Muscle layer of colon (tissue), 2 donors: ENCODE results near the gene SCARB2.

ENCODE experiments used
- H3K27ac ChIP-seq: one replicate; pipeline ENCODE4 v1.7.0; 2013; ENCODE audit warnings: low read depth, mild to moderate bottlenecking, low read length, moderate library complexity
- H3K27me3 ChIP-seq, 2 donors: one replicate each; pipeline ENCODE4 v1.7.0; 2013; ENCODE audit warnings: low read length in 2 of 2, mild to moderate bottlenecking in 2 of 2; ENCODE audit not compliant: insufficient read depth in 2 of 2, control insufficient read depth in 1 of 2
- H3K36me3 ChIP-seq: one replicate; pipeline ENCODE4 v1.7.0; 2013; ENCODE audit warnings: mild to moderate bottlenecking, low read length; ENCODE audit not compliant: insufficient read depth
- H3K4me1 ChIP-seq: one replicate; pipeline ENCODE4 v1.7.0; 2013; ENCODE audit warnings: mild to moderate bottlenecking, low read length; ENCODE audit not compliant: insufficient read depth
- H3K4me3 ChIP-seq, 2 donors: one replicate each; pipeline ENCODE4 v1.7.0; 2013; ENCODE audit warnings: low read length in 2 of 2, low read depth in 1 of 2, mild to moderate bottlenecking in 1 of 2, moderate library complexity in 1 of 2
- H3K9ac ChIP-seq: one replicate; pipeline ENCODE4 v1.7.0; 2013; ENCODE audit warnings: low read length
- H3K9me3 ChIP-seq: one replicate; pipeline ENCODE4 v1.7.0; 2013; ENCODE audit warnings: mild to moderate bottlenecking, low read length
- donor health status: abdominal sarcoma.
- donor health status: Adenocarcinoma of cecum.

The SCARB2 gene, protein sequence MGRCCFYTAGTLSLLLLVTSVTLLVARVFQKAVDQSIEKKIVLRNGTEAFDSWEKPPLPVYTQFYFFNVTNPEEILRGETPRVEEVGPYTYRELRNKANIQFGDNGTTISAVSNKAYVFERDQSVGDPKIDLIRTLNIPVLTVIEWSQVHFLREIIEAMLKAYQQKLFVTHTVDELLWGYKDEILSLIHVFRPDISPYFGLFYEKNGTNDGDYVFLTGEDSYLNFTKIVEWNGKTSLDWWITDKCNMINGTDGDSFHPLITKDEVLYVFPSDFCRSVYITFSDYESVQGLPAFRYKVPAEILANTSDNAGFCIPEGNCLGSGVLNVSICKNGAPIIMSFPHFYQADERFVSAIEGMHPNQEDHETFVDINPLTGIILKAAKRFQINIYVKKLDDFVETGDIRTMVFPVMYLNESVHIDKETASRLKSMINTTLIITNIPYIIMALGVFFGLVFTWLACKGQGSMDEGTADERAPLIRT

DNA sequence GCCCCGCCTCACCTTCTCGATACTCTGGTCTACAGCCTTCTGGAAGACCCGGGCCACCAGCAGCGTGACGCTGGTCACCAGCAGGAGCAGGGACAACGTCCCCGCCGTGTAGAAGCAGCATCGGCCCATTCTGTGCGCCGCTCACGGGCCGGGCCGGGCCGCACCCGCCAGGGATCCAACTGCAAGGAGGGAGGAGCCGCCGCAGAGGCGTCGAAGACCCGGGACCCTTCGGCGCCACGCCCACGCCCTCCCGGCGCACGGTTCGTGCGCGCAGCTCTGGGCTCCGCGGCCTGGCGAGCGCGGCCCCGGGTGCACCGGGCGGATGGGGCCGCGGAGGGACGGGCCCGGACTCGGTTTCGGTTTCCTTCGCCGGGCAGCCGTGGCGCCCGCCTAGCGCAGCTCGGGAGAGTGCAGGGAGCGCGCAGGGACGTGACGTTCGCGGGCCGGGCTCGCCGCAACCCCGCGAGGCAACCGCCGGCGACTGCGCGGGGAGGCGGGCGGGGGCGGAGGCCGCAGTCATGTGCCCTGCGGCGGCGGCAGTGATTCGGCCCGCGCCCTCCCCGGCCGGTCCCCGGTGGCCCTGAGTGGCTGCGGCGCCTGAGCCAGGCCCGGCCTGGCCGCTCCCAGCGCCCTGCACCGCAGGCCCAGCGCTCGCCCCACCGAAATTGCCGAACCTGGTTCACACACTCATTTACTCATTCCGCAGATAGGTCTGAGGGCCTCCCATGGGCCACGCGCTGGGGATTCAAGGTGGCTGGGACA is at the start of gene SCARB2:
Gene SCARB2, minus strand, starts transcription at position 410 of the 762 bp plus-strand sequence. Its CDS starts 281 bp downstream, at position 129.
- Histone ChIP-seq H3K9ac (peak within 1 kb of the TSS; percentile 95), H3K4me3 (peak within 1 kb of the TSS; percentile 84 to 93), H3K27ac (peak within 1 kb of the TSS; percentile 100), H3K4me1 (peaks cover 47% of the 10 kb centered on the region), H3K36me3 (no peaks in the 10 kb centered on the region), H3K27me3 (no peaks in the 10 kb centered on the region), H3K9me3 (no peaks in the 10 kb centered on the region)

GRCh38 chr4:76260571-76260970 is 46.9 kb upstream of the SCARB2 start:
- Histone ChIP-seq H3K9ac (no peak overlapping the region), H3K4me1 (no peaks in the 10 kb centered on the region), H3K36me3 (no peaks in the 10 kb centered on the region), H3K4me3 (no peak overlapping the region), H3K27ac (no peak overlapping the region), H3K27me3 (no peaks in the 10 kb centered on the region), H3K9me3 (no peaks in the 10 kb centered on the region)

- no peaks in the 10 kb centered on the region for H3K36me3 ChIP-seq
- no peak overlapping the region for H3K4me3 ChIP-seq
- H3K4me1 ChIP-seq = no peaks in the 10 kb centered on the region
- H3K9me3 ChIP-seq = no peaks in the 10 kb centered on the region
- H3K9ac ChIP-seq = no peak overlapping the region
- no peak overlapping the region for H3K27ac ChIP-seq
- no peaks in the 10 kb centered on the region for H3K27me3 ChIP-seq
Observed at GRCh38 chr4:76257824-76258223, 44.2 kb upstream of the SCARB2 start.

DNA sequence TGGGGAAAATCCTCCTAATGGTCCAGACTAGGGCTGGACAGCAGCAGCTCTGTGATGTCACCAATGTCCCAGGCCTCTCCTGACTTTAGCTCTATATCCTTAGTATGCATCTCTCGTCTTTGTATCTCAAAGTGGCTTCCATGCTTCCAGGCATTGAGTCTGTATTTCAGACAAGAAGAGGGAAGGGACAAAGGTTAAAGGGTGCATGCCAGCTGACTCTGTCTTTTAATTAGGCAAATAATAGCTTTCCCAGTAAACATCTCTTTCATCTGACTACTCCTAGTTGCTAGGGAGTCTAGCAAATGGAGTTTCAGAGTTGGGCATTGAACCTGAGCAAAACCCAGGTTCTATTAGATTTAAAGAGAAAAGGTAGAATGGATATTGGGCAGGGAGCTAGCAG is 43.3 kb upstream of the SCARB2 start:
- H3K9me3 ChIP-seq = no peaks in the 10 kb centered on the region
- H3K27me3 ChIP-seq = no peaks in the 10 kb centered on the region
- no peak overlapping the region for H3K4me3 ChIP-seq
- H3K27ac ChIP-seq = no peak overlapping the region
- peaks cover 5% of the 10 kb centered on the region for H3K4me1 ChIP-seq
- no peaks in the 10 kb centered on the region for H3K36me3 ChIP-seq
- no peak overlapping the region for H3K9ac ChIP-seq

GRCh38 chr4:76256032-76256431 is 42.4 kb upstream of the SCARB2 start:
- Histone ChIP-seq H3K9ac (no peak overlapping the region), H3K9me3 (no peaks in the 10 kb centered on the region), H3K36me3 (no peaks in the 10 kb centered on the region), H3K27me3 (no peaks in the 10 kb centered on the region), H3K4me3 (no peak overlapping the region), H3K4me1 (peaks cover 6% of the 10 kb centered on the region), H3K27ac (no peak overlapping the region)

GRCh38 chr4:76253511-76253910 is 39.9 kb upstream of the SCARB2 start:
- Histone ChIP-seq H3K27me3 (no peaks in the 10 kb centered on the region), H3K9me3 (no peaks in the 10 kb centered on the region), H3K36me3 (no peaks in the 10 kb centered on the region), H3K4me3 (no peak overlapping the region), H3K9ac (no peak overlapping the region), H3K27ac (no peak overlapping the region), H3K4me1 (peaks cover 9% of the 10 kb centered on the region)

GRCh38 chr4:76252271-76252653 is 38.6 kb upstream of the SCARB2 start:
- peak overlapping the region; percentile 39 for H3K9ac ChIP-seq
- peak overlapping the region; percentile 63 to 65 for H3K4me3 ChIP-seq
- H3K36me3 ChIP-seq = no peaks in the 10 kb centered on the region
- no peak overlapping the region for H3K27ac ChIP-seq
- H3K9me3 ChIP-seq = no peaks in the 10 kb centered on the region
- H3K4me1 ChIP-seq = peaks cover 9% of the 10 kb centered on the region
- no peaks in the 10 kb centered on the region for H3K27me3 ChIP-seq

DNA sequence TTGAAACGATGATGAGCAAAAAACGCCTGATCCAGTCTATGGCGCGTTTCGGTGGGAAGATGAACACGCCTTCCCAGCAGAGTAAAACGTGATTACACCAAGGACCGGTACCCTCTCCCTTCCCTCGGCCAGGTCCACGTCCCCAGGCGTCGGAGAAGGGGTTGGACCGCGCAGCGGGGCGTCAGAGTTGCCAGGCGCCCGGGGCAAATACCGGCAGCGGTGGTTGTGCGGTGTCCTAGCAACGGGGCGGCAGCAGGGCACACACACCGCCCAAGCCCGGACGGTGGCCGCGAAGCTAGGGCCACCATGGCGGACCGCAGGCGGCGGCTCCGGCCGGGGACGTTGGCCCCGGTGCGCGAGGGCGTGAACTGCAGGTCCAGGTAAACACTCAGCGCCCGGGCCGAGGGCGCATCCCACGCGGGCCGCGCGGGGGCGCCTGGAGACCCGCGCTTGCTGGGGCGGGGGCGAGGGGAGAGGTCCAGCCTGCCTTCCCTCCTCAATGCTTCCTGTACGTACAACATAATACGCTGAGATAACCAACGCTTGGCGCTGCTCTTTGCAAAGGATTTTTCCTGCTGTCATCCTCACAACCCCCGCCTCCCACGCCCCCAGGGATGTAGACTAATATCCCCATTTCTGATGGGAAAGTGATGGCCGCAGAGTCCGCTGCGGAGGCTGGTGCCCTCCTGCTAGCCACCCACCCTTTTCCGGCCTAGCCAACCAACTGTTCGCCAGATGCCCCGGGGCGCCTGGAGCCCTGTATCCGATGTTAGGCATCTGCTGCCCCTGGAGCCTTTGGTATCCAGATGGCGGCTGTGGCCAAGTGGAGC is 38.0 kb upstream of the SCARB2 start, which contains the start of gene FAM47E:
Gene FAM47E, plus strand, starts transcription at position 281 of the 830 bp plus-strand sequence. Its CDS starts 26 bp downstream, at position 307.
- H3K36me3 ChIP-seq = no peaks in the 10 kb centered on the region
- H3K4me3 ChIP-seq = peak within 1 kb of the TSS; percentile 63 to 65
- peaks cover 9% of the 10 kb centered on the region for H3K4me1 ChIP-seq
- H3K9me3 ChIP-seq = no peaks in the 10 kb centered on the region
- no peaks in the 10 kb centered on the region for H3K27me3 ChIP-seq
- peak within 1 kb of the TSS; percentile 36 for H3K27ac ChIP-seq
- peak within 1 kb of the TSS; percentile 39 for H3K9ac ChIP-seq

DNA sequence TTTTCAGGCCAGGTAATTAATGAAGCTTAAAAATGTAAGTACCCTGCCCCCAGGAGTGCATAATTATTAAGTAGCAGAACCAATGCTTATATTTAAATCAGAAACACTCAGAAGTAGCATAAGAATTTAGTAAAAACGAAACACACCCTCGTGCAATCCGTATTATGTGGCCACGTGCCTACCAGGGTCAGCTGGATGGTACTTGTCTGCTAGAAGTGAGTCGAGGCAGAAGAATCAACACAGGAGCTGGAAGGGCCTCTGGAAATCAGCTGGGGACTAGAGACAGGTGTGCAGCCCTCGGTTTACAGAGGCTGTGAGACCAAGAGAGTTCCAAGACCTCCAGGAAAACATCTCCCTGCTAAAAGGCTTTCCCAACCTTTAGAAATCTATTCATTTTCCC is 37.3 kb upstream of the SCARB2 start:
- Histone ChIP-seq H3K9me3 (no peaks in the 10 kb centered on the region), H3K9ac (peak overlapping the region; percentile 15), H3K36me3 (no peaks in the 10 kb centered on the region), H3K4me1 (peaks cover 9% of the 10 kb centered on the region), H3K4me3 (peak overlapping the region; percentile 63 to 65), H3K27me3 (no peaks in the 10 kb centered on the region), H3K27ac (no peak overlapping the region)

- H3K4me3 ChIP-seq = no peak overlapping the region
- no peaks in the 10 kb centered on the region for H3K27me3 ChIP-seq
- H3K27ac ChIP-seq = no peak overlapping the region
- no peaks in the 10 kb centered on the region for H3K9me3 ChIP-seq
- no peak overlapping the region for H3K9ac ChIP-seq
- peaks cover 4% of the 10 kb centered on the region for H3K4me1 ChIP-seq
- H3K36me3 ChIP-seq = no peaks in the 10 kb centered on the region
Observed at GRCh38 chr4:76246852-76247251, 33.2 kb upstream of the SCARB2 start.

GRCh38 chr4:76246025-76246424 is 32.4 kb upstream of the SCARB2 start:
- peaks cover 3% of the 10 kb centered on the region for H3K4me1 ChIP-seq
- H3K36me3 ChIP-seq = no peaks in the 10 kb centered on the region
- no peaks in the 10 kb centered on the region for H3K9me3 ChIP-seq
- no peak overlapping the region for H3K27ac ChIP-seq
- H3K27me3 ChIP-seq = no peaks in the 10 kb centered on the region
- H3K9ac ChIP-seq = no peak overlapping the region
- H3K4me3 ChIP-seq = no peak overlapping the region
